Transverse colon (tissue), 4 donors: ENCODE results near the gene PKP3.

Source experiments
- CTCF ChIP-seq, 5 experiments: fragments of 200-600 bp in 3 of 5; fragments of 450-650 bp in 2 of 5; sonication (generic) in 3 of 5; IDR thresholded peaks; 1 replicate in 2 of 5; 2 replicates in 3 of 5; pipeline ENCODE4 v1.5.1; 2016 to 2017; ENCODE audit warnings: antibody characterized with exemption in 5 of 5, inconsistent platforms in 3 of 5, mild to moderate bottlenecking in 2 of 5, moderate library complexity in 1 of 5
- EP300 ChIP-seq: sonication (generic); formaldehyde crosslinking; IDR thresholded peaks from one replicate; pipeline ENCODE4 v1.6.1; 2017; ENCODE audit warnings: antibody characterized with exemption, low read depth
- POLR2A ChIP-seq: fragments of 450-650 bp; IDR thresholded peaks from one replicate; pipeline ENCODE4 v1.6.1; 2016; ENCODE audit warnings: antibody characterized with exemption, mild to moderate bottlenecking, moderate library complexity
- POLR2AphosphoS5 ChIP-seq, 3 donors: sonication (generic); formaldehyde crosslinking; IDR thresholded peaks; one replicate each; pipeline ENCODE4 v1.6.1; 2016; ENCODE audit warnings: antibody characterized with exemption in 3 of 3

GRCh38 chr11:357582-357981 is 36.4 kb upstream of the PKP3 start:
- TF ChIP-seq CTCF (IDR thresholded peaks at IDR 0.05) (no peak), POLR2AphosphoS5 (IDR thresholded peaks at IDR 0.05) (no peak), POLR2A (no peak), EP300 (no peak)
